Measurements from ENCODE around the gene PWWP2B. TPM values are rescaled to one million over a fixed set of nuclear protein-coding genes. Genes with fewer than 3 reads are reported as not detected.
A peak's percentile ranks its signal among the peaks of the same experiment; 100 is the strongest.

Gene PWWP2B
- total and polyA plus RNA-seq, 2 of the 8 experiments (the other 6 are each of a cell fraction or from before 2014, with no cell fraction given), result 5.3 to 10.8 TPM

GRCh38 chr10:132454296-132455198 is 57.5 kb downstream of the PWWP2B start:
- Histone ChIP-seq H3K23me2 (ENCODE audit: low read depth, low read length) (no peaks in the 10 kb centered on the region), H3K79me2 (ENCODE audit: control insufficient read depth in 1 of 2, insufficient read depth in 2 of 2, low read length in 2 of 2) (no peaks in the 10 kb centered on the region), H2BK5ac (ENCODE audit: low read depth, low read length) (no peak overlapping the region), H3K4me3 (ENCODE audit: extremely low read depth in 1 of 4, insufficient read depth in 2 of 4, low read depth in 3 of 4, low read length in 4 of 4) (no peak overlapping the region), H3K9me3 (ENCODE audit: insufficient read depth in 2 of 2, low read depth in 1 of 2, low read length in 1 of 2) (no peaks in the 10 kb centered on the region), H3K4me2 (ENCODE audit: insufficient read depth in 1 of 2, low read depth in 2 of 2, low read length in 2 of 2) (no peak overlapping the region), H3K27me3 (replicated peaks in 1 of 4; ENCODE audit: control insufficient read depth in 3 of 4, extremely low read depth in 1 of 4, insufficient read depth in 3 of 4, low read length in 3 of 4) (peaks cover 0 to 6% (median 0%) of the 10 kb centered on the region in 4 experiments; a peak in 2 of 7 replicates), H3K36me3 (ENCODE audit: control insufficient read depth in 2 of 4, insufficient read depth in 4 of 4, low read length in 3 of 4) (no peaks in the 10 kb centered on the region), H3K14ac (ENCODE audit: insufficient read length) (no peak overlapping the region), H4K5ac (ENCODE audit: insufficient read length, low read depth, low read length) (no peak overlapping the region), H4K91ac (replicated peaks; ENCODE audit: insufficient read length, low read length) (no peak overlapping the region), H2BK15ac (ENCODE audit: low read length) (0 out of 2 replicates have a peak overlapping the region, but pooled peaks have one; percentile 61), H3K9ac (replicated peaks in 1 of 4; ENCODE audit: extremely low read depth in 1 of 4, low read depth in 3 of 4, low read length in 3 of 4) (no peak overlapping the region), H2BK12ac (ENCODE audit: low read depth, low read length) (no peak overlapping the region), H2AK5ac (ENCODE audit: low read depth, low read length) (no peak overlapping the region), H3K4ac (replicated peaks; ENCODE audit: insufficient read length, low read depth, low read length) (no peak overlapping the region), H2AFZ (ENCODE audit: low read length) (no peak overlapping the region), H3K4me1 (replicated peaks in 1 of 4; ENCODE audit: control insufficient read depth in 3 of 4, insufficient read depth in 4 of 4, low read length in 3 of 4) (peaks cover 0 to 12% (median 9%) of the 10 kb centered on the region in 4 experiments; a peak in 6 of 7 replicates), H3K27ac (ENCODE audit: low read depth, low read length) (no peak overlapping the region), H3K79me1 (ENCODE audit: low read depth, low read length) (no peaks in the 10 kb centered on the region), H3K56ac (replicated peaks; ENCODE audit: insufficient read length, low read depth, low read length) (no peak overlapping the region), H3K23ac (ENCODE audit: insufficient read length) (no peak overlapping the region), H2BK120ac (replicated peaks; ENCODE audit: low read depth, low read length) (no peak overlapping the region), H2BK20ac (ENCODE audit: low read length) (no peak overlapping the region), H3K18ac (ENCODE audit: extremely low read depth, low read length) (no peak overlapping the region), H4K20me1 (replicated peaks in 1 of 2; ENCODE audit: control insufficient read depth in 1 of 2, insufficient read depth in 2 of 2, low read length in 2 of 2) (peaks cover 0 to 1% of the 10 kb centered on the region in 2 experiments), H4K8ac (ENCODE audit: extremely low read depth, insufficient read depth, low read length) (no peak overlapping the region)
- FAIRE-seq, result no peak
- POLR2A ChIA-PET (ENCODE audit: partially characterized antibody), result interaction anchor here (0.8 kb wide), 1 partner anchor 64 kb away, joined by 4 read pairs; no protein-coding TSS in a partner anchor
- no peak for DNase-seq (ENCODE audit: low read depth in 1 of 2, low spot score in 2 of 2)
- WGBS, 2 experiments (ENCODE audit: extremely low coverage in 1 of 2, insufficient coverage in 1 of 2, insufficient read length in 1 of 2, insufficient replicate concordance in 2 of 2, low coverage in 1 of 2, low lambda C conversion rate in 2 of 2, missing lambda C conversion rate in 1 of 2), result 93% methylated on average over 28 of the region's 30 CpGs; no CpG with 5 or more reads in 1 of the 2 experiments
- CTCF ChIA-PET (ENCODE audit: partially characterized antibody), result interaction anchor here (0.6 to 4.4 kb wide), 36 partner anchors 9 to 285 kb away, joined by 3 to 28 read pairs (median 4); no protein-coding TSS in a partner anchor
- TF ChIP-seq JUND (IDR thresholded peaks at IDR 0.05; ENCODE audit: low read length) (no peak), SIRT6 (IDR thresholded peaks at IDR 0.05; ENCODE audit: low read length) (no peak), TCF12 (IDR thresholded peaks at IDR 0.05; ENCODE audit: low read depth, low read length) (no peak), USF2 (IDR thresholded peaks at IDR 0.05; ENCODE audit: low read length) (no peak), ZNF274 (IDR thresholded peaks at IDR 0.05; ENCODE audit: borderline replicate concordance, extremely low read depth, low read length) (no peak), GTF2F1 (IDR thresholded peaks at IDR 0.05; ENCODE audit: borderline replicate concordance, low read depth, low read length) (no peak), MAFK (IDR thresholded peaks at IDR 0.05; ENCODE audit: low read depth, low read length) (no peak), ASH2L (IDR thresholded peaks at IDR 0.05; ENCODE audit: low read length) (no peak)
- TF ChIP-seq, protein P1, sequence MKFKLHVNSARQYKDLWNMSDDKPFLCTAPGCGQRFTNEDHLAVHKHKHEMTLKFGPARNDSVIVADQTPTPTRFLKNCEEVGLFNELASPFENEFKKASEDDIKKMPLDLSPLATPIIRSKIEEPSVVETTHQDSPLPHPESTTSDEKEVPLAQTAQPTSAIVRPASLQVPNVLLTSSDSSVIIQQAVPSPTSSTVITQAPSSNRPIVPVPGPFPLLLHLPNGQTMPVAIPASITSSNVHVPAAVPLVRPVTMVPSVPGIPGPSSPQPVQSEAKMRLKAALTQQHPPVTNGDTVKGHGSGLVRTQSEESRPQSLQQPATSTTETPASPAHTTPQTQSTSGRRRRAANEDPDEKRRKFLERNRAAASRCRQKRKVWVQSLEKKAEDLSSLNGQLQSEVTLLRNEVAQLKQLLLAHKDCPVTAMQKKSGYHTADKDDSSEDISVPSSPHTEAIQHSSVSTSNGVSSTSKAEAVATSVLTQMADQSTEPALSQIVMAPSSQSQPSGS (IDR thresholded peaks at IDR 0.05; ENCODE audit: low read length), result no peak

All from H1 (cell line).